Ovary (tissue), 9 donors: ENCODE data around the gene C2orf68. TPM values are rescaled to one million over a fixed set of nuclear protein-coding genes. Genes with fewer than 3 reads are reported as not detected.
A peak's percentile ranks its signal among the peaks of the same experiment; 100 is the strongest.
"Not testable (repeated sequence)": the region's sequence is repeated elsewhere in the genome, so short reads cannot be mapped to it uniquely, and the experiment has no call there.

Experiments used
- DNase-seq, 5 donors: peaks; one replicate each; pipeline ENCODE4 v3.0.0-alpha.2; 2019 to 2020
- H3K27ac ChIP-seq, 2 donors: fragments of 200-600 bp; one replicate each; pipeline versions ENCODE4 v1.5.1 to v1.8.0; 2019 to 2022
- H3K27me3 ChIP-seq: fragments of 200-600 bp; one replicate; pipeline ENCODE4 v1.8.0; 2022
- H3K36me3 ChIP-seq: fragments of 200-600 bp; sonication (generic); one replicate; pipeline ENCODE4 v1.5.1; 2019
- H3K4me1 ChIP-seq: one replicate; pipeline ENCODE4 v1.8.1; 2013; ENCODE audit warnings: mild to moderate bottlenecking, moderate library complexity; ENCODE audit not compliant: insufficient read depth
- H3K4me3 ChIP-seq: fragments of 200-600 bp; sonication (generic); one replicate; pipeline ENCODE4 v1.5.1; 2017
- H3K9me3 ChIP-seq, 2 donors: fragments of 200-600 bp in 1 of 2; sonication (generic) in 1 of 2; one replicate each; pipeline versions ENCODE4 v1.5.1 to v1.8.1; 2013 to 2019; ENCODE audit warnings: mild to moderate bottlenecking in 1 of 2, moderate library complexity in 1 of 2
- CTCF ChIP-seq, 3 donors: fragments of 450-650 bp in 2 of 3; fragments of 200-600 bp in 1 of 3; IDR thresholded peaks; one replicate each; pipeline versions ENCODE4 v1.5.1 to v1.8.0; 2016 to 2022; ENCODE audit warnings: antibody characterized with exemption in 3 of 3, mild to moderate bottlenecking in 1 of 3
- EP300 ChIP-seq: sonication (generic); formaldehyde crosslinking; IDR thresholded peaks from one replicate; pipeline ENCODE4 v1.6.1; 2017; ENCODE audit warnings: antibody characterized with exemption
- POLR2A ChIP-seq: fragments of 450-650 bp; IDR thresholded peaks from one replicate; pipeline ENCODE4 v1.6.1; 2017; ENCODE audit warnings: antibody characterized with exemption, mild to moderate bottlenecking, moderate library complexity
- WGBS, 3 donors: extraction: QIAGEN DNeasy Blood & Tissue Kit in 1 of 3; methylation state at CpG; one replicate each; pipeline versions ENCODE4 v1.1.5 to v1.1.7; 2013 to 2017; 5-methylcytosine and 5-hydroxymethylcytosine counted together
- intact Hi-C, 4 donors: fragments of 100-400 bp; cut with DNase I; formaldehyde crosslinking; loops; one replicate each; pipeline versions ENCODE4 v1.11.0 to v1.15.1; 2022 to 2023
- polyA plus RNA-seq, 2 donors: library from polyadenylated mRNA; stranded (reverse); fragments of 200-250 nt in 1 of 2; fragments of 350-450 nt in 1 of 2; fragmentation: Illumina TruSeq in 1 of 2; extraction: RNeasy Lipid Tissue Mini Kit (QIAGEN cat#74804) in 1 of 2; gene quantifications; one replicate each; pipeline ENCODE4 v1.2.3, GENCODE V29; 2013 to 2014
- small RNA-seq: library from RNA; depleted of rRNA; stranded (forward); fragments of <200 nt; gene quantifications from one replicate; pipeline ENCODE3, GENCODE V24; 2016
- total RNA-seq, 7 donors: library from RNA; depleted of rRNA in 2 of 7; stranded (reverse); fragments of >200 nt in 2 of 7; fragmentation: NEBNext Ultra II Directional in 3 of 7; extraction: Animal tissue kit (Norgen Biotek cat#: 25700) in 3 of 7; gene quantifications; one replicate each; pipeline versions ENCODE4 v1.1.0 to v1.2.4, GENCODE V29; 2016 to 2023
- donor health status: DM: no; HTN: no; CAD: no; lungs with moderate emphysema.
- donor health status: DM: no; HTN: no; CAD: no.
- donor health status: Bipolar disorder and iron deficiency.
- donor health status: DM: yes; HTN: yes; CAD: no.
- donor health status: DM: no; HTN: no; CAD: no.
- donor health status: DM: yes; HTN: yes; CAD: no.

C2orf68 gene
- total and polyA plus RNA-seq, 9 donors, result 14.6 to 45.4 (median 31.5) TPM

- Histone ChIP-seq H3K4me3 (peak overlapping the region; percentile 94), H3K9me3 (no peaks in the 10 kb centered on the region), H3K27ac (peak overlapping the region; percentile 18 to 65), H3K27me3 (no peaks in the 10 kb centered on the region), H3K36me3 (no peaks in the 10 kb centered on the region), H3K4me1 (peaks cover 6% of the 10 kb centered on the region)
- intact Hi-C loops, result no loop called here
- TF ChIP-seq POLR2A (no peak), EP300 (no peak), CTCF (IDR thresholded peaks at IDR 0.05) (no peak)
- WGBS, 3 donors, result 1 to 3% (median 2%) methylated on average over 14 of the region's 14 CpGs
- DNase-seq, result no peak
Observed at GRCh38 chr2:85560812-85561279, 51.0 kb downstream of the C2orf68 start.

- intact Hi-C loops, H3K36me3 ChIP-seq, H3K27me3 ChIP-seq, H3K9me3 ChIP-seq, H3K4me1 ChIP-seq, DNase-seq: not testable (repeated sequence)
- Histone ChIP-seq H3K27ac (peak overlapping the region in 1 of 2 donors; percentile 65), H3K4me3 (peak overlapping the region; percentile 94)
- WGBS, 3 donors, result 75 to 81% (median 78%) methylated on average over 12 of the region's 12 CpGs
Observed at GRCh38 chr2:85560403-85560726, 51.5 kb downstream of the C2orf68 start.

GRCh38 chr2:85558160-85558559 is 53.7 kb downstream of the C2orf68 start:
- no peak for DNase-seq
- TF ChIP-seq EP300 (no peak), POLR2A (no peak), CTCF (IDR thresholded peaks at IDR 0.05) (no peak)
- no peaks in the 10 kb centered on the region for H3K36me3 ChIP-seq

GRCh38 chr2:85557130-85557529 is 54.7 kb downstream of the C2orf68 start:
- H3K27me3 ChIP-seq, result no peaks in the 10 kb centered on the region
- H3K27ac ChIP-seq, result no peak overlapping the region
- peaks cover 6% of the 10 kb centered on the region for H3K4me1 ChIP-seq
- no peaks in the 10 kb centered on the region for H3K36me3 ChIP-seq
- H3K4me3 ChIP-seq, result no peak overlapping the region
- intact Hi-C loops, result loop anchor here in 1 of 4 donors (10.0 kb wide), 1 partner anchor 422 kb away; the partner anchor contains the start of gene TCF7L1
- 88 to 92% (median 92%) methylated on average over 5 of the region's 5 CpGs for WGBS, 3 donors
- H3K9me3 ChIP-seq, result no peaks in the 10 kb centered on the region
- TF ChIP-seq CTCF (IDR thresholded peaks at IDR 0.05), result no peak
- no peak for TF ChIP-seq POLR2A
- TF ChIP-seq EP300, result no peak
- no peak for DNase-seq

More at GRCh38 chr2:85558160-85558559, 53.7 kb downstream of the C2orf68 start:
- H3K27ac ChIP-seq, result no peak overlapping the region
- H3K9me3 ChIP-seq, result no peaks in the 10 kb centered on the region
- 92 to 98% (median 93%) methylated on average over 1 of the region's 1 CpG for WGBS, 3 donors
- intact Hi-C loops, result loop anchor here in 1 of 4 donors (10.0 kb wide), 1 partner anchor 423 kb away; the partner anchor contains the start of gene TCF7L1
- H3K27me3 ChIP-seq, result no peaks in the 10 kb centered on the region
- H3K4me3 ChIP-seq, result no peak overlapping the region
- peaks cover 6% of the 10 kb centered on the region for H3K4me1 ChIP-seq

Small RNA genes within 50 kb of the gene (small RNA-seq; reads per million reads assigned to genes)
- not detected for gene RN7SL126P

Other genes starting within 250 kb of the C2orf68 start
- 10 to 100 TPM in 6 of 7 donors, 1 to 10 TPM in 1; 6.8 to 97.8 (median 23.6) TPM for gene CAPG, start 201.7 kb downstream of the C2orf68 start, total RNA-seq
- 10 to 100 TPM in 1 of 2 donors, 1 to 10 TPM in 1; 9.8 to 12.3 TPM for gene CAPG, start 201.7 kb downstream of the C2orf68 start, polyA plus RNA-seq
- 1 to 10 TPM in 1 of 7 donors, under 1 TPM in 2, not detected in 4; 0.35 to 1.9 (median 0.48) TPM for gene SH2D6, start 193.4 kb downstream of the C2orf68 start, total RNA-seq
- under 1 TPM in 1 of 2 donors, not detected in 1; 0.12 TPM for gene SH2D6, start 193.4 kb downstream of the C2orf68 start, polyA plus RNA-seq
- gene MAT2A, start 72.9 kb downstream of the C2orf68 start, total RNA-seq, result 100 to 1,000 TPM; 128 to 766 (median 228) TPM
- 100 to 1,000 TPM in 1 of 2 donors, 10 to 100 TPM in 1; 70.8 to 224 TPM for gene MAT2A, start 72.9 kb downstream of the C2orf68 start, polyA plus RNA-seq
- gene GGCX, start 50.6 kb downstream of the C2orf68 start, total RNA-seq, result 10 to 100 TPM; 23.8 to 35.5 (median 33.9) TPM
- 10 to 100 TPM; 14.2 to 33.3 TPM for gene GGCX, start 50.6 kb downstream of the C2orf68 start, polyA plus RNA-seq
- 10 to 100 TPM in 5 of 7 donors, 1 to 10 TPM in 2; 5.9 to 58.4 (median 14.0) TPM for gene VAMP8, start 34.5 kb downstream of the C2orf68 start, total RNA-seq
- 10 to 100 TPM; 25.5 to 54.3 TPM for gene VAMP8, start 34.5 kb downstream of the C2orf68 start, polyA plus RNA-seq
- 10 to 100 TPM; 25.6 to 59.1 (median 48.5) TPM for gene VAMP5, start 27.6 kb downstream of the C2orf68 start, total RNA-seq
- 10 to 100 TPM; 35.7 to 99.5 TPM for gene VAMP5, start 27.6 kb downstream of the C2orf68 start, polyA plus RNA-seq
- gene RNF181, start 16.3 kb downstream of the C2orf68 start, total RNA-seq, result 100 to 1,000 TPM in 1 of 7 donors, 10 to 100 TPM in 6; 61.1 to 108 (median 93.3) TPM
- gene RNF181, start 16.3 kb downstream of the C2orf68 start, polyA plus RNA-seq, result 100 to 1,000 TPM; 123 to 148 TPM
- gene TMEM150A, start 9.4 kb downstream of the C2orf68 start, total RNA-seq, result 10 to 100 TPM; 12.5 to 27.1 (median 18.6) TPM
- gene TMEM150A, start 9.4 kb downstream of the C2orf68 start, polyA plus RNA-seq, result 10 to 100 TPM in 1 of 2 donors, 1 to 10 TPM in 1; 7.0 to 17.8 TPM
- 10 to 100 TPM; 37.6 to 60.0 (median 42.2) TPM for gene USP39, start 4.1 kb upstream of the C2orf68 start, total RNA-seq
- 10 to 100 TPM; 37.6 to 52.6 TPM for gene USP39, start 4.1 kb upstream of the C2orf68 start, polyA plus RNA-seq
- gene SFTPB, start 56.1 kb upstream of the C2orf68 start, total RNA-seq, result 10 to 100 TPM in 1 of 7 donors, 1 to 10 TPM in 3, under 1 TPM in 2, not detected in 1; 0.27 to 15.4 (median 1.1) TPM
- gene SFTPB, start 56.1 kb upstream of the C2orf68 start, polyA plus RNA-seq, result under 1 TPM in 1 of 2 donors, not detected in 1; 0.97 TPM
- 1 to 10 TPM in 5 of 7 donors, under 1 TPM in 2; 0.46 to 5.1 (median 1.1) TPM for gene GNLY, start 82.3 kb upstream of the C2orf68 start, total RNA-seq
- 10 to 100 TPM in 1 of 2 donors, under 1 TPM in 1; 0.67 to 10.8 TPM for gene GNLY, start 82.3 kb upstream of the C2orf68 start, polyA plus RNA-seq
- 10 to 100 TPM; 10.7 to 37.7 (median 29.6) TPM for gene ATOH8, start 141.9 kb upstream of the C2orf68 start, total RNA-seq
- 10 to 100 TPM in 1 of 2 donors, 1 to 10 TPM in 1; 9.4 to 37.3 TPM for gene ATOH8, start 141.9 kb upstream of the C2orf68 start, polyA plus RNA-seq